Right atrium auricular region (tissue), 2 donors: ENCODE data around the gene SLC9A1. TPM values are rescaled to one million over a fixed set of nuclear protein-coding genes. Genes with fewer than 3 reads are reported as not detected.

ENCODE experiments used
- DNase-seq: peaks from one replicate; pipeline ENCODE4 v3.0.0-alpha.2; 2019; ENCODE audit warnings: low spot score
- H3K27ac ChIP-seq, 2 donors: fragments of 200-600 bp; sonication (generic); 1 replicate in 1 of 2; 2 replicates in 1 of 2; pipeline ENCODE4 v1.5.1; 2016 to 2019
- H3K27me3 ChIP-seq, 2 donors: fragments of 200-600 bp; sonication (generic); one replicate each; pipeline versions ENCODE4 v1.5.1 to v1.6.0; 2017 to 2019
- H3K36me3 ChIP-seq: fragments of 200-600 bp; sonication (generic); one replicate; pipeline ENCODE4 v1.5.1; 2016
- H3K4me1 ChIP-seq, 2 donors: fragments of 200-600 bp; sonication (generic); one replicate each; pipeline versions ENCODE4 v1.5.1 to v1.6.0; 2017 to 2019
- H3K4me3 ChIP-seq, 2 donors: fragments of 200-600 bp; sonication (generic); 1 replicate in 1 of 2; 2 replicates in 1 of 2; pipeline ENCODE4 v1.5.1; 2017 to 2019; ENCODE audit warnings: mild to moderate bottlenecking in 1 of 2, moderate library complexity in 1 of 2
- H3K9me3 ChIP-seq, 2 donors: fragments of 200-600 bp; sonication (generic); one replicate each; pipeline ENCODE4 v1.5.1; 2019
- total RNA-seq, 2 donors: library from RNA; depleted of rRNA; stranded (reverse); fragments of >200 nt; gene quantifications; one replicate each; pipeline ENCODE4 v1.1.0, GENCODE V29; 2016
- TF ChIP-seq, protein P1 (sequence below), 2 donors: fragments of 200-600 bp; sonication (generic); IDR thresholded peaks; one replicate each; pipeline ENCODE4 v1.5.1; 2019; ENCODE audit warnings: antibody characterized with exemption in 2 of 2

The SLC9A1 gene
- total RNA-seq, 2 donors from 2014 or later = 20.0 to 28.3 TPM

DNA sequence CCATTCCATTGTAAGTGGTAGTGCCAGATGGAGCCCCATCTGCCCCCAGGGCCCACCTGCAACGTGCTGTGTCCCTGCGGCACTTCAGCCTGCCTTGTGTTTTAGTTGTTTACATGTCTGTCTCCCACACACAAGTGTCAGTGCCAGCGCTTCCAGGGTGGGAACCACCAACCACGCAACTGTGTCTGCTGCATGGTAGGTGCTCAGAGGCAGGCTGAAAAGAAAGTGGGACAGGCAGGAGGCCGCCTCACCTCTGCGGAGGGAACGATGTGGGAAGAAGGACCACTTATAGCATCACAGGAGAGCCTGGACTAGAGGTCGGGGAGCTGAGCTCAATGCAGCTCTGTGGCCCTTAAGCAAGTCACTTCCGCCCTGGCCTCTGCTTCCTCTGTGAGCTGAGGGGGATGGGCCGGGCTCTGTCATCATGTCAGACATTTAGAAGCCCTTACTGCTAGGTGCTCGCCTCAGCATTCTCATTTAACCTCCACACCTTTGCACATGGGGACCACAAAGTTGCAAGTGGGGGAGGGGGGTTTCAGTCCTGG, 17.9 kb downstream of the SLC9A1 start:
- H3K9me3 ChIP-seq = no peaks in the 10 kb centered on the region
- peaks cover 0 to 71% of the 10 kb centered on the region in 2 donors for H3K4me1 ChIP-seq
- no peaks in the 10 kb centered on the region for H3K36me3 ChIP-seq
- no peak for DNase-seq
- no peaks in the 10 kb centered on the region for H3K27me3 ChIP-seq
- no peak overlapping the region for H3K4me3 ChIP-seq
- TF ChIP-seq, protein P1, sequence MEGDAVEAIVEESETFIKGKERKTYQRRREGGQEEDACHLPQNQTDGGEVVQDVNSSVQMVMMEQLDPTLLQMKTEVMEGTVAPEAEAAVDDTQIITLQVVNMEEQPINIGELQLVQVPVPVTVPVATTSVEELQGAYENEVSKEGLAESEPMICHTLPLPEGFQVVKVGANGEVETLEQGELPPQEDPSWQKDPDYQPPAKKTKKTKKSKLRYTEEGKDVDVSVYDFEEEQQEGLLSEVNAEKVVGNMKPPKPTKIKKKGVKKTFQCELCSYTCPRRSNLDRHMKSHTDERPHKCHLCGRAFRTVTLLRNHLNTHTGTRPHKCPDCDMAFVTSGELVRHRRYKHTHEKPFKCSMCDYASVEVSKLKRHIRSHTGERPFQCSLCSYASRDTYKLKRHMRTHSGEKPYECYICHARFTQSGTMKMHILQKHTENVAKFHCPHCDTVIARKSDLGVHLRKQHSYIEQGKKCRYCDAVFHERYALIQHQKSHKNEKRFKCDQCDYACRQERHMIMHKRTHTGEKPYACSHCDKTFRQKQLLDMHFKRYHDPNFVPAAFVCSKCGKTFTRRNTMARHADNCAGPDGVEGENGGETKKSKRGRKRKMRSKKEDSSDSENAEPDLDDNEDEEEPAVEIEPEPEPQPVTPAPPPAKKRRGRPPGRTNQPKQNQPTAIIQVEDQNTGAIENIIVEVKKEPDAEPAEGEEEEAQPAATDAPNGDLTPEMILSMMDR (IDR thresholded peaks at IDR 0.05) = no peak
- peak overlapping the region; percentile 41 to 58 for H3K27ac ChIP-seq

DNA sequence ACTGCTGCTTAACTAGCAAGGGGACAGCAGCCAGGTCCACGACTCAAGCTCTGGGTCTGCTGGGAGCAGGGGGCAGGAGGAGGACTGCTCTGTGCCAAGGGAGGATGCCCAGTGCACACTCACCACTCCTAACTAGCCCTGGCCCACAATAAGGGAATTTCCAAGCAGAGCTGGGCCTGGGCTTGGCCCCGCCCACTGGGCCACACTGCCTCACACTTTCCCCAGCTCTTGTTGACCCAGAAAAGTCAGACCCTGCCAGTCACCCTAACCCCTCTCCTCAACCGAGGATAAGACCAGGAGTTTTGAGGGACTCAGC, 18.7 kb downstream of the SLC9A1 start:
- Histone ChIP-seq H3K36me3 (no peaks in the 10 kb centered on the region), H3K4me3 (no peak overlapping the region), H3K27ac (peak overlapping the region in 1 of 2 donors; percentile 58), H3K4me1 (peaks cover 0 to 65% of the 10 kb centered on the region in 2 donors), H3K9me3 (no peaks in the 10 kb centered on the region), H3K27me3 (no peaks in the 10 kb centered on the region)
- TF ChIP-seq, protein P1 (IDR thresholded peaks at IDR 0.05) = no peak
- DNase-seq = no peak

DNA sequence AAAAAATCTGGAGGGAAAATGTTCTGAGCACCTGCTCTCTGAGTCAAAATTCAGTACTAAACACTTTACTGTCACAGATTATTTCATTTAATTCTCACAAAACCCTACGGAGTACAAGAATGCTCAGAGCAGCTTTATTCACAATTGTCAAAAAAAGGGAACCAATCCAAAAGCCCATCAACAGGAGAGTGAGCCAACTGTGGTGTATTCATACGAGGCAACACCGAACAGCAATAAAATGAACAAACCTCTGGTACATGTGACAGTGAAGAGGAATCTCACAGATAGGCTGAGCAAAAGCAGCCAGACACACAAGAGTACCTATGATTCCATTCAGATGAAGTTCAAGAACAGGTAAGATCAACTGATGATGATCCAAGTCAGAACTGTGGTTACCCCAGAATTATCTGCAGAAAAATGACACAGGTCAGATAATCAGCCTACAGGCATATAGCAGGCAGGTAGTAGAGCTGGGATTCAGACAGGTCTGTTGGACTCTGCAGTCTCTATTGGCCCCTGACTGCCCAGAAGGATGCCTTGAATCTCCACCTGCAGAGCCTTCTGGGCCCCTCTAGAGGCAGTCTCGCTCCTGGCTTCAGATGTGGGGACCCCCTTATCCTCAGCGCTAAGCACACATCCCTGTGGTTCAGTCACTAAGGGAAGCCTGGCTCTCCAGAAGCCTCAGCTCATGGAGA, 19.2 kb downstream of the SLC9A1 start:
- Histone ChIP-seq H3K27me3 (no peaks in the 10 kb centered on the region), H3K36me3 (no peaks in the 10 kb centered on the region), H3K9me3 (no peaks in the 10 kb centered on the region), H3K4me3 (no peak overlapping the region), H3K27ac (no peak overlapping the region), H3K4me1 (peaks cover 0 to 62% of the 10 kb centered on the region in 2 donors)
- TF ChIP-seq, protein P1 (IDR thresholded peaks at IDR 0.05) = no peak
- no peak for DNase-seq

DNA sequence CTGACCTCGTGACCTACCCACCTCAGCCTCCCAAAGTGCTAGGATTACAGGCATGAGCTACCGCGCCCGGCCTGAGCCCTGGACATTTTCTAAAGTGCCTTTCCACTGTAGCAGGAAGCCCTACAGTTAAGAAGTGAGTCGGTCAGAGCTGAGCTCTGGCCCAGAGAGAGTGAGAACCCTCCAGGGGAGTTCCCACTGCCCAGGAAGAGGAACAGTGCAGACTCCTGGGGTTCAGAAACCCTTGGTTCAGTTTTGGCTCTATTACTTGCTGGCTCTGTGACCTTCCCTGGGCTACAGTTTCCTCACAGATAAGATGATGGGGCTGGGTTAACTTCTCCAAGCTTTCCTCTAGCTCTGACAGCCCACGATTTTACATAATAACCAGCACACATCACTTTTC, 20.9 kb downstream of the SLC9A1 start:
- Histone ChIP-seq H3K4me3 (no peak overlapping the region), H3K36me3 (no peaks in the 10 kb centered on the region), H3K27ac (peak overlapping the region; percentile 65 to 66), H3K4me1 (peaks cover 0 to 69% of the 10 kb centered on the region in 2 donors), H3K27me3 (no peaks in the 10 kb centered on the region), H3K9me3 (no peaks in the 10 kb centered on the region)
- TF ChIP-seq, protein P1 (IDR thresholded peaks at IDR 0.05) = no peak
- no peak for DNase-seq

DNA sequence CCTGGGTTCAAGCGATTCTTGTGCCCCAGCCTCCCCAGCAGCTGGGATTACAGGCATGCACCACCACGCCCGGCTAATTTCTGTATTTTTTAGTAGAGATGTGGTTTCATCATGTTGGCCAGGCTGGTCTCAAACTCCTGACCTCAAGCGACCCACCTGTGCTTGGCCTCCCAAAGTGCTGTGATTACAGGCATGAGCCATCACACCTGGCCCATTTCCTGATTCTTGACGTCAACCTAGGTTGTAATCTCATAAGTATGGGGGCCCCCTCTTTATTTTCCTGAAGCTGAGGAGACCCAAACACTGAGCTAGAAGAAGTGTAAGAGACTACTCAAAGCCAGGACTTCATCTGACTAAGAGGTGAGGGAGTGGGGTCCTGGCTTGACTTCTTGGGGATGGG, 21.8 kb downstream of the SLC9A1 start:
- Histone ChIP-seq H3K4me3 (no peak overlapping the region), H3K4me1 (peaks cover 0 to 60% of the 10 kb centered on the region in 2 donors), H3K9me3 (no peaks in the 10 kb centered on the region), H3K36me3 (no peaks in the 10 kb centered on the region), H3K27ac (peak overlapping the region; percentile 65 to 66), H3K27me3 (no peaks in the 10 kb centered on the region)
- no peak for DNase-seq
- TF ChIP-seq, protein P1 (IDR thresholded peaks at IDR 0.05) = no peak

DNA sequence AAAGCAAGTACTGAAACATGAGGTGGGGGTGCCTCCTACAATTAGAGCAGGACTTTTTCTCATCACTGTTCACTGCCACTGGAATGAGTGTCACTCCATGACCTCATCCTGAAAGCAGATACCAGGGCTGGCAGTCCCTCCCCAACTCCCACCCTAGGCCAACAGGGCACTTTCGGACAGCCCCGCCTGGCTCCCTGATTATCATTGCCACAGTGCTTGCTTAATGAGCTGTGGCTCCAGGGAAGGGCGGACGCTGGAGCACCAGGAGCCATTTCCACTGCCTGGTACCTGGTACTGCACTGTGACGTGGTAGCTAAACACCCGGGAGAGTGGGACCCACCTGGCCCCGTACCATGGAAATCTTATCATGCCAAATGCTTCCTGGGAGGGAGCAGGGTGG, 22.3 kb downstream of the SLC9A1 start:
- Histone ChIP-seq H3K27me3 (no peaks in the 10 kb centered on the region), H3K9me3 (no peaks in the 10 kb centered on the region), H3K27ac (peak overlapping the region; percentile 65 to 66), H3K36me3 (no peaks in the 10 kb centered on the region), H3K4me3 (no peak overlapping the region), H3K4me1 (peaks cover 0 to 55% of the 10 kb centered on the region in 2 donors)
- DNase-seq = no peak
- TF ChIP-seq, protein P1 (IDR thresholded peaks at IDR 0.05) = no peak
